Dermis blood vessel endothelial cell (primary cell): ENCODE measurements around the gene ARL8B. TPM values are rescaled to one million over a fixed set of nuclear protein-coding genes. Genes with fewer than 3 reads are reported as not detected.
"Not testable (repeated sequence)": the region's sequence is repeated elsewhere in the genome, so short reads cannot be mapped to it uniquely, and the experiment has no call there.

Experiments
- DNase-seq: peaks from one replicate; pipeline ENCODE4 v3.0.0; 2010
- total RNA-seq: library from RNA; depleted of rRNA; stranded (reverse); fragments of >200 nt; gene quantifications from 2 replicates; pipeline ENCODE4 v1.2.3, GENCODE V29; 2014

Gene ARL8B
- total RNA-seq, result 48.2 and 63.5 TPM in 2 replicates

- DNase-seq, result peak; percentile 92
Measured at GRCh38 chr3:5122030-5122740, at the start of gene ARL8B. Gene ARL8B, plus strand, starts transcription at chr3:5122292. Its CDS starts 174 bp downstream, at chr3:5122466.

- no peak for DNase-seq
Measured at GRCh38 chr3:5073374-5074085, 48.6 kb upstream of the ARL8B start.

GRCh38 chr3:5078151-5078550, 43.9 kb upstream of the ARL8B start:
- DNase-seq, result peak; percentile 10

- no peak for DNase-seq
Measured at GRCh38 chr3:5079761-5080160, 42.3 kb upstream of the ARL8B start.

- no peak for DNase-seq
Measured at GRCh38 chr3:5080779-5081550, 41.1 kb upstream of the ARL8B start.

- DNase-seq, result not testable (repeated sequence)
Measured at GRCh38 chr3:5081973-5082788, 39.9 kb upstream of the ARL8B start.

GRCh38 chr3:5082789-5083115, 39.3 kb upstream of the ARL8B start:
- no peak for DNase-seq

GRCh38 chr3:5084224-5084623, 37.9 kb upstream of the ARL8B start:
- no peak for DNase-seq

- no peak for DNase-seq
Measured at GRCh38 chr3:5086708-5087107, 35.4 kb upstream of the ARL8B start.

GRCh38 chr3:5087209-5087608, 34.9 kb upstream of the ARL8B start:
- DNase-seq, result no peak

- DNase-seq, result no peak
Measured at GRCh38 chr3:5090197-5090596, 31.9 kb upstream of the ARL8B start.

- no peak for DNase-seq
Measured at GRCh38 chr3:5092018-5092417, 30.1 kb upstream of the ARL8B start.

- DNase-seq, result no peak
Measured at GRCh38 chr3:5093731-5094130, 28.4 kb upstream of the ARL8B start.

GRCh38 chr3:5095886-5096285, 26.2 kb upstream of the ARL8B start:
- DNase-seq, result peak; percentile 17

GRCh38 chr3:5096336-5097008, 25.6 kb upstream of the ARL8B start:
- DNase-seq, result no peak

GRCh38 chr3:5098346-5098745, 23.7 kb upstream of the ARL8B start:
- DNase-seq, result peak; percentile 58

GRCh38 chr3:5102532-5102931, 19.6 kb upstream of the ARL8B start:
- no peak for DNase-seq

- no peak for DNase-seq
Measured at GRCh38 chr3:5103743-5104142, 18.3 kb upstream of the ARL8B start.

GRCh38 chr3:5105050-5105449, 17.0 kb upstream of the ARL8B start:
- DNase-seq, result no peak

- DNase-seq, result not testable (repeated sequence)
Measured at GRCh38 chr3:5106371-5106770, 15.7 kb upstream of the ARL8B start.

GRCh38 chr3:5106933-5107334, 15.2 kb upstream of the ARL8B start:
- DNase-seq, result not testable (repeated sequence)

GRCh38 chr3:5110337-5110736, 11.8 kb upstream of the ARL8B start:
- DNase-seq, result no peak
